GM18870 (cell line): ENCODE data around the gene OR7C1.
"Not testable (repeated sequence)": the region's sequence is repeated elsewhere in the genome, so short reads cannot be mapped to it uniquely, and the experiment has no call there.

Experiments
- ATAC-seq: cut with Tn5 transposase; IDR thresholded peaks from one replicate; pipeline ENCODE4 v1.9.1; 2021; ENCODE audit warnings: moderate library complexity; ENCODE audit not compliant: unreplicated experiment

OR7C1 gene

GRCh38 chr19:14785102-14785793, 49.7 kb downstream of the OR7C1 start:
- ATAC-seq: not testable (repeated sequence)

GRCh38 chr19:14784730-14785101, 50.3 kb downstream of the OR7C1 start:
- not testable (repeated sequence) for ATAC-seq

- ATAC-seq: not testable (repeated sequence)
These were observed 51.5 kb downstream of the OR7C1 start for GRCh38 chr19:14783410-14783998.

GRCh38 chr19:14782626-14783409, 52.2 kb downstream of the OR7C1 start:
- no peak for ATAC-seq

- ATAC-seq: not testable (repeated sequence)
These were observed 53.1 kb downstream of the OR7C1 start for GRCh38 chr19:14781713-14782536.

GRCh38 chr19:14780622-14781225, 54.3 kb downstream of the OR7C1 start:
- not testable (repeated sequence) for ATAC-seq

- no peak for ATAC-seq
These were observed 55.8 kb downstream of the OR7C1 start for GRCh38 chr19:14779151-14779550.

GRCh38 chr19:14778110-14778845, 56.7 kb downstream of the OR7C1 start, which contains the start of gene ADGRE2:
TSS of gene ADGRE2 (minus strand) at chr19:14778560. CDS start at chr19:14776756, 1,804 bp downstream.
- ATAC-seq: not testable (repeated sequence)

GRCh38 chr19:14777645-14778044, 57.3 kb downstream of the OR7C1 start:
- not testable (repeated sequence) for ATAC-seq

- no peak for ATAC-seq
These were observed 59.0 kb downstream of the OR7C1 start for GRCh38 chr19:14775869-14776586.

GRCh38 chr19:14775326-14775725, 59.7 kb downstream of the OR7C1 start:
- ATAC-seq: not testable (repeated sequence)

GRCh38 chr19:14774373-14774772, 60.6 kb downstream of the OR7C1 start:
- no peak for ATAC-seq

- ATAC-seq: not testable (repeated sequence)
These were observed 61.3 kb downstream of the OR7C1 start for GRCh38 chr19:14773722-14774121.

- no peak for ATAC-seq
These were observed 62.0 kb downstream of the OR7C1 start for GRCh38 chr19:14772995-14773394.

GRCh38 chr19:14772467-14772866, 62.5 kb downstream of the OR7C1 start:
- no peak for ATAC-seq

- ATAC-seq: no peak
These were observed 63.8 kb downstream of the OR7C1 start for GRCh38 chr19:14770944-14771839.

GRCh38 chr19:14770136-14770535, 64.8 kb downstream of the OR7C1 start:
- no peak for ATAC-seq

- ATAC-seq: no peak
These were observed 65.8 kb downstream of the OR7C1 start for GRCh38 chr19:14769201-14769600.
